Head of caudate nucleus (tissue), 42 donors: ENCODE data around the gene LAMC3.
"Not testable (repeated sequence)": the region's sequence is repeated elsewhere in the genome, so short reads cannot be mapped to it uniquely, and the experiment has no call there.

ENCODE experiments used
- DNase-seq, 42 donors: peaks; one replicate each; pipeline versions ENCODE4 v3.0.0 to v3.0.0-alpha.2; 2020 to 2021; ENCODE audit warnings: mixed read lengths in 7 of 42
- intact Hi-C: fragments of 100-400 bp; cut with DNase I; formaldehyde crosslinking; loops from one replicate; pipeline ENCODE4 v1.15.0; 2022

The LAMC3 gene

GRCh38 chr9:131099845-131100244, 90.9 kb downstream of the LAMC3 start:
- intact Hi-C loops: not testable (repeated sequence)

GRCh38 chr9:131100445-131100844, 91.5 kb downstream of the LAMC3 start:
- intact Hi-C loops: no loop called here
- DNase-seq: no peak

More at GRCh38 chr9:131099845-131100244, 90.9 kb downstream of the LAMC3 start:
- not testable (repeated sequence) for DNase-seq

GRCh38 chr9:131101207-131101964, 92.4 kb downstream of the LAMC3 start:
- intact Hi-C loops: no loop called here
- no peak for DNase-seq

- no peak for DNase-seq
- intact Hi-C loops: no loop called here
Observed at GRCh38 chr9:131103024-131103423, 94.0 kb downstream of the LAMC3 start.

DNA sequence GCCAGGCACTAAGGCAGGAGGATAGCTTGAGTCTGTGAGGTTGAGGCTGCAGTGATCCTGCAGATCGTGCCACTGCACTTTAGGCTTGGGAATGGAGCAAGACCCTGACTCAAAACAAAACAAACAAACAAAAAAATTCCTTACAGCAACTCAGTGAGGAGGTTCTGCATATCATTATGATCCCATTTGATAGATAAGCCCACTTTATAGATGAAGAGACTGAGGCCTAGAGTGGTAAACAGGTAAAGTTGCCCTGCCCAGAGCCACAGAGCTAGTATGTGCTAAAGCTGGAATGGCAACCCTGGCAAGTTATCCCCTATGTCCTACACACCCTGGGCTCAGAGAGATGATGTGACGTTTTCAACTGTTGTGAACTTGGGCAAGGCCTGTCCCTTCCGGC, 94.6 kb downstream of the LAMC3 start:
- DNase-seq: no peak
- intact Hi-C loops: no loop called here

DNA sequence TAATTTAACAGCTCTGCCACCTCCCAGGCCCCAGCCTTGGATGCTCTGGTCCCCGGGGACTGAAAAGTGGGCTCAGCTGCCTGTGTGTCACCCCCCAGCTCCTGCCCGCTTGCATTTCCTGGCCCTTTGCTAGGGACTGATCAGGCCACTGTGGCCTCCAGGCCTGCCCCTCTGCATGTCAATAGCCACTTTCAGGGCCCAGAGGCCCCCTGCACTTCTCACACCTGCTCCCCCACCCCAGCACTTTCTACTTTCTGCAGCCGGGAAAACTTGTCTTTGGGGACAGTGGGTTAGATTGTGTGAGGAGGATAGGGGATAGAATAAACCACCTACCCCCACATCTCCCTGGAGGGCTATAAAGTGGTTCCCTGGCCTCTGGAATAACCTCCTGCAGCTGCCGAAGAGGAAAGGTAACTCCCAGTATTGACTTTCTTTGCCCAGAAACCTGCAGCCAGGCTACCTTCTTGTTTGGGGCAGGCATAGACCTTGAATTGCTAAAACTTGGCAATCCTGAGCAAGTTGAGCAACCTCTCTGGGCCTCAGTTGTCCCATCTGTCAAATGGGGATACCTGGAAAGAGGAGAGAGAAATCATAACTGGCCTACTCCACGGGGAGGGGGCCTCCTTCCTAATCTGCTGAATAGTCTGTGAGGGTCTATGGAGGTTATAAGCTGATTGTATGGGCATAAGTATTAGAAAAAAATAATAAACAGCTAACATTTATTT, 95.2 kb downstream of the LAMC3 start:
- intact Hi-C loops: no loop called here
- no peak for DNase-seq

GRCh38 chr9:131105952-131106351, 97.0 kb downstream of the LAMC3 start:
- no peak for DNase-seq
- intact Hi-C loops: no loop called here

DNA sequence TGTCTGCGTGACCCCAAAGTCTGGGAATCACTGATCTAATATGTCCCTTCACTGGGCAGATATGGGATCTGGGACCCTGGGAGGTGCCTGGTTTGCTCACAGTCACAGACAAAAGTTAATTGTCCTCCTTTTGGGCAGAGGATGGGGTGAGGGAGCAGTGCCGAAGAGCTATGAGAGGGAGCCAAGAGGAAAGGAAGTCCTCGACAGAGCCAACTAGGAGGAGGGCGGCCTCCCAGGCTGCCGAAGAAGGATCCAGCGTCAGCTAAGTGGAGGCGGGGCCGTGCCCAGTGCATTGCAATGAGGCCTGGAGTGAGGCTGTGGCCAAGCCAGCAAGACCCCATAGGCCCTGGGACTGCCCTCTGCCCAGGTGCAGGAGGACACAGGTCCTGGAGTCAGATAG, 98.8 kb downstream of the LAMC3 start:
- intact Hi-C loops: no loop called here
- DNase-seq: peak in 28 of 42 donors; percentile 28 to 79 (median 56)

DNA sequence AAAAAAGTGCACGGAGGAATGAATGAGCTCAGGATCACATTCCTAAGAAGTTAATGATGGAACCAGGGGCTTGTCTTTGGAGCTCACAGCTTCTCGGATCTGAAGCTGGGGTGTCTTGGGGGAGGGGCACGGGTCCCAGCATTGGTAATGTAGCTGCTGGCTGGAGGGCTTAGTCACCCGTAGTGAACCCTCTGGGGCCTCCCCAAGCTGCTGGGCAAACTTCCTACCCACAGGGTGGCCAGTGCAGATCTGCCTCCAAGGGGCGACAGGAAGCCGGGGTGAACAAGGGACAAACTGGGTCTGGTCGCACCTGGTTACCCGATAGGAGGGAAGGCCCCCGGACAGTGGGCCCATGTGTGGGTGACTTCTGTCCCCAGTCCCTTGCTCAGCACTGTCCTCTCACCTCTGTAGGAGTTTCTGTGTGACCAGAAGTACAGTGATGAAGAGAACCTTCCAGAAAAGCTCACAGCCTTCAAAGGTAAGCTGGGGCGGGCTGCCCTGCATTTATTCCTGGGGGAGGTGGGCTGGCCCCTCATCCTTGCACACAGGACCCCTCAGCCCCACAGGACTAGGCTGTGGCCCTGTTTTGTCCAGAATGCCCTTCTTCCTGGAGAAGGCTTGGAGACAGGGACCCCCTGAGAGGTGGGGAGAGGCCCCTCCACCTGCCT, 102.3 kb downstream of the LAMC3 start:
- intact Hi-C loops: no loop called here
- DNase-seq: peak in 8 of 42 donors; percentile 24 to 72 (median 46)

DNA sequence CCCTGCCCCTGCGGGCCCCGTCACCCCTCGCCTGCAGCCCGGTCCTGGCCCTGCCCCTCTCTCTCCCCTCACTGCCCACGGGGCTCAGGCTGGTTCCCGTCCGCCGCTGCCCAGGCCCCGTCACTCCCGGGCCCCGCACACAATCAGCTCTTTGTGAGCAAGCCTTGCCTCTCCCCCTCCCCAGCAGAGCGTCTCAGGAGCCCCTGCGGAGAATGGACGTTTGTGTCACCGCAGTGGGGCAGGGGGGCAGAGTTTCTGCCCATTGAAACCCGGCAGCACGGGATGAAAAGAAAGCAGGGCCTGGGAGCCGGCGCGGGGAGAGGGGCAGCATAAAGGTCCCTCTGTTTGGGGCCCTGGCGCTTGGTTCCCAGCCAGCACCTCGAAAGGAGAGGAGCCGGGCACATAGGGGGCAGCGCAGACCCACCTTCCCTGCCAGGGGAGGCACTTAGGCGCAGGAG, 102.9 kb downstream of the LAMC3 start:
- peak; percentile 82 to 98 (median 94) for DNase-seq
- intact Hi-C loops: no loop called here

- intact Hi-C loops: no loop called here
- DNase-seq: peak in 24 of 42 donors; percentile 15 to 74 (median 48)
Observed at GRCh38 chr9:131112374-131113154, 103.6 kb downstream of the LAMC3 start.

GRCh38 chr9:131113655-131114054, 104.7 kb downstream of the LAMC3 start:
- intact Hi-C loops: no loop called here
- DNase-seq: peak in 4 of 42 donors; percentile 0 to 28 (median 16)

DNA sequence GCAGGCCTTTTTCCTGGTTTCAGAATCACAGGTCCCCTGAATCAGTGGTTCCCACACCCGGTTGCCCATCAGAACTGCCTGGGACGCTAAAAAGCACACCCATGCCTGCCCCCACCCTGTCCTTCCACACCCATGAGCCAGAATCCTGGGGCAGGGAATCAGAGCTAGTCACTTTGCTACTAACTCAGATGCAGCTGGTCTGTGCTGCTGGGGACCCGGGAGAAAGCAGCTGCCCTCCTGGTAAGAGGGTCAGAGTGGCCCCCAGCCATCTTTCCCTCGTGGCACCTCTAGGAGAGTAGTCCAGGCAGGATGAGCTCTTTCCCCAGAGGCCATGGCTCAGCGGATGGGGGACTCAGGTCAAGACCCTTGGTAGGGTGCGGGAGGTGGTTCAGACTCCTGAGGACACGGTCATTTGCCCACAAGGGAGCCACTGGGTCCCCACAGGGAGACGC, 105.1 kb downstream of the LAMC3 start:
- intact Hi-C loops: no loop called here
- DNase-seq: peak in 4 of 42 donors; percentile 2 to 39 (median 17)

GRCh38 chr9:131115360-131115742, 106.4 kb downstream of the LAMC3 start:
- intact Hi-C loops: not testable (repeated sequence)
- peak in 2 of 42 donors; percentile 3 to 28 for DNase-seq

DNA sequence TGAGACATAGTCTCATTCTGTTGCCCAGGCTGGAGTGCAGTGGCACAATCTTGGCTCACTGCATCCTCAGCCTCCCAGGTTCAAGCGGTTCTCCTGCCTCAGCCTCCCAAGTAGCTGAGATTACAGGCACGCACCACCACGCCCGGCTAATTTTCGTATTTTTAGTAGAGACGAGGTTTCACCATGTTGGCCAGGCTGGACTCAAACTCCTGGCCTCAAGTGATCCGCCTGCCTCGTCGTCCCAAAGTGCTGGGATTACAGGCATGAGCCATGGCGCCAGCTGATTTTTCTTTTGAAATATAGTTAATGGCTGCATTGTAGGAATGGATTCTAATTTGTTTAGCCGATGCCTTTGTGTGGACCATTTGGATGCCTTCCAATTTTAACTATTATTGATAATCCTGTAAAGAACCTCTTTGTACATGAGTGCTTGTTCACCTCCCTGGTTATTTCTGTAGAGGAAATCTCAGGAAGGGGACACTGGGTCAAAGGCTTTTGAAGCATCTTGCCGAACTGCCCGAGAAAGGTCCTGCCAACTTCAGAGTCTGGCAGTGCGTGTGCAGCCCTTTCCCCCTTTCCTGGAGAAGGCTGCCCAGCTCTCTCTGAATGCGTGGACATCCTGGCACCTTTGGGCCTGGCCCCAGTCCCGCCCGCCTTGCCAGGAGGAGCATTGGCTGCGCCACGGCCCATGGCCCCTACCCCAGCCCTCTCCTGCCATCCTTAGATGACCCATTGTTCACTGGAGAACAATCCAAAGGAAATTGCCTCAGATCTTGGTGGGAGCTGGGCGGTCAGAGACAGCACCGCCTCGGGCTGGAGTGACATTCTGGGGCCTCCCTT, 107.5 kb downstream of the LAMC3 start:
- peak in 26 of 42 donors; percentile 27 to 74 (median 55) for DNase-seq
- intact Hi-C loops: no loop called here

- intact Hi-C loops: no loop called here
- peak in 2 of 42 donors; percentile 9 to 29 for DNase-seq
Observed at GRCh38 chr9:131117121-131117761, 108.3 kb downstream of the LAMC3 start.

DNA sequence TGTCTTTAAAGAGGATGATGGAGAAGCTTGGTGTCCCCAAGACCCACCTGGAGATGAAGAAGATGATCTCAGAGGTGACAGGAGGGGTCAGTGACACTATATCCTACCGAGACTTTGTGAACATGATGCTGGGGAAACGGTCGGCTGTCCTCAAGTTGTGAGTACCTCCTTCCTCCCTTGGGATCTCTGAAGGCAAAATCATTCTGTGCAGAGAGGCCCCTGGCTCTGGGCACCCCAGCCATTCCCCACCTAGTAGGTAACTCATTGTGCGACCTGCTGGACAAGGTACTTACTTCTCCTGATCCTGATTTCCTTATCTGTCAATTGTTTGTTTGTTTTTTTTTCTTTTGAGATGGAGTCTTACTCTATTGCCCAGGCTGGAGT, 108.8 kb downstream of the LAMC3 start:
- intact Hi-C loops: no loop called here
- DNase-seq: no peak

DNA sequence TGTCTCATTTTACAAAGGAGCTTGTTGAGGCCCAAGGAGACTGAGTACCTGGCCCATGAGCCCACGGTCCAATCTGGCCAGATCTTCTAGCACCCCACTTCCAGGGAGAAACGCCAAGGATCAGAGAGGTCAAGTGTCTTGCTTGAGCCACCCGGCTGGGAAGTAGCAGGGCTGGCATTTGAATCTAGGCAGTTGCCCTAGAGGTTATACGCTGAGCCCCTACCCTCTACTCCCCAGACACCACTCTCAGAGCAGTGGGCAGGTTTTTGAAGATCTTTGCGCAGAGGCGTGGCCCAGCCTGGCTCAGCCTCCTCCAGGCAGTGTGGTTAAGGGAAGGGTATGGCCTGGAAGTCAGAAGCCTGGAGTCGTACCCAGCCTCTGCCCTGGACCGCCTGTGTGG, 110.6 kb downstream of the LAMC3 start:
- peak in 1 of 42 donors; percentile 18 for DNase-seq
- intact Hi-C loops: no loop called here
